IMR-90 (cell line): ENCODE measurements around the gene TSPAN4. TPM values are rescaled to one million over a fixed set of nuclear protein-coding genes. Genes with fewer than 3 reads are reported as not detected.

Experiments used
- ATAC-seq: fragments of 200-7000 bp; cut with Tn5 transposase; 2 replicates; pipeline ENCODE4 v1.9.1; 2020; ENCODE audit warnings: low read depth, mild to moderate bottlenecking, moderate library complexity
- BruUV-seq: library from RNA; stranded (reverse); fragments of 400-500 nt; replicated peaks from 2 replicates; lab custom pipeline; 2021; lab: Mats Ljungman, UMichigan
- CTCF ChIA-PET: fragments of 300-600 bp; formaldehyde crosslinking; extraction: SDS; loops from one replicate; lab custom pipeline; 2021; ENCODE audit warnings: antibody characterized with exemption; lab: Yijun Ruan, JAX
- POLR2A ChIA-PET: fragments of 300-600 bp; sonication (Branson Sonifier 250); formaldehyde crosslinking; loops from one replicate; lab custom pipeline; 2022; ENCODE audit warnings: antibody characterized with exemption; ENCODE audit not compliant: unreplicated experiment; lab: Charles Lee
- DNase-seq: peaks from one replicate; pipeline ENCODE4 v3.0.0; 2013
- H2AFZ ChIP-seq: replicated peaks from 2 replicates; pipeline ENCODE3; 2013; ENCODE audit warnings: low read length, mild to moderate bottlenecking; ENCODE audit not compliant: poor library complexity
- H2AK5ac ChIP-seq: 2 replicates; pipeline ENCODE4 v1.6.1; 2013; ENCODE audit warnings: low read depth, low read length, inconsistent platforms
- H2AK9ac ChIP-seq: replicated peaks from 2 replicates; pipeline ENCODE3; 2013; ENCODE audit warnings: mild to moderate bottlenecking, low read depth, low read length, moderate library complexity; ENCODE audit not compliant: poor library complexity
- H2BK120ac ChIP-seq: 2 replicates; pipeline ENCODE4 v1.6.1; 2013; ENCODE audit warnings: low read depth, low read length, inconsistent platforms
- H2BK15ac ChIP-seq: 3 replicates; pipeline ENCODE4 v1.6.1; 2013; ENCODE audit warnings: low read depth, low read length, inconsistent platforms
- H2BK20ac ChIP-seq: 2 replicates; pipeline ENCODE4 v1.6.1; 2013; ENCODE audit warnings: low read depth, mild to moderate bottlenecking, inconsistent platforms, low read length, moderate library complexity
- H2BK5ac ChIP-seq: 2 replicates; pipeline ENCODE4 v1.6.1; 2013; ENCODE audit warnings: mild to moderate bottlenecking, low read depth, low read length, inconsistent platforms; ENCODE audit not compliant: poor library complexity, severe bottlenecking
- H3K14ac ChIP-seq: replicated peaks from 2 replicates; pipeline ENCODE4 v1.6.1; 2013; ENCODE audit warnings: low read depth, low read length, inconsistent platforms
- H3K18ac ChIP-seq: 2 replicates; pipeline ENCODE4 v1.6.1; 2013; ENCODE audit warnings: low read depth, low read length, control low read depth
- H3K23ac ChIP-seq: 2 replicates; pipeline ENCODE4 v1.6.1; 2013; ENCODE audit warnings: low read depth, low read length, inconsistent platforms
- H3K27ac ChIP-seq: 2 replicates; pipeline ENCODE4 v1.5.1; 2013; ENCODE audit warnings: mild to moderate bottlenecking, control low read depth, low read length; ENCODE audit not compliant: insufficient read depth
- H3K27me3 ChIP-seq: 2 replicates; pipeline ENCODE4 v1.6.1; 2013; ENCODE audit warnings: low read length; ENCODE audit not compliant: control insufficient read depth, insufficient read depth
- H3K36me3 ChIP-seq: 2 replicates; pipeline ENCODE4 v1.6.1; 2013; ENCODE audit warnings: low read length, mixed read lengths; ENCODE audit not compliant: control insufficient read depth, insufficient read depth
- H3K4ac ChIP-seq: 2 replicates; pipeline ENCODE4 v1.6.1; 2013; ENCODE audit warnings: low read depth, low read length, inconsistent platforms
- H3K4me1 ChIP-seq: 2 replicates; pipeline ENCODE4 v1.6.1; 2013; ENCODE audit warnings: low read length, mixed read lengths; ENCODE audit not compliant: control insufficient read depth, insufficient read depth
- H3K4me2 ChIP-seq: 2 replicates; pipeline ENCODE4 v1.6.1; 2013; ENCODE audit warnings: low read depth, mild to moderate bottlenecking, control low read depth, low read length, moderate library complexity
- H3K4me3 ChIP-seq: 2 replicates; pipeline ENCODE4 v1.5.1; 2013; ENCODE audit warnings: low read depth, mild to moderate bottlenecking, control low read depth, low read length, moderate library complexity; ENCODE audit not compliant: insufficient read depth
- H3K56ac ChIP-seq: 2 replicates; pipeline ENCODE4 v1.6.1; 2013; ENCODE audit warnings: low read length, inconsistent platforms; ENCODE audit not compliant: insufficient read depth; ENCODE audit errors: extremely low read depth
- H3K79me1 ChIP-seq, 2 experiments: 2 replicates each; pipeline ENCODE4 v1.6.1; 2013; ENCODE audit warnings: low read length in 2 of 2, inconsistent platforms in 1 of 2, low read depth in 1 of 2
- H3K9ac ChIP-seq: 2 replicates; pipeline ENCODE4 v1.6.1; 2013; ENCODE audit warnings: low read depth, low read length, control low read depth
- H3K9me1 ChIP-seq: 2 replicates; pipeline ENCODE4 v1.6.1; 2013; ENCODE audit warnings: low read length, inconsistent platforms; ENCODE audit not compliant: insufficient read depth
- H3K9me3 ChIP-seq: 2 replicates; pipeline ENCODE4 v1.6.1; 2013; ENCODE audit warnings: low read length; ENCODE audit not compliant: control insufficient read depth, insufficient read depth
- H4K20me1 ChIP-seq: 2 replicates; pipeline ENCODE4 v1.6.1; 2013; ENCODE audit warnings: low read length, inconsistent platforms; ENCODE audit not compliant: insufficient read depth
- H4K5ac ChIP-seq: 2 replicates; pipeline ENCODE4 v1.6.1; 2013; ENCODE audit warnings: mild to moderate bottlenecking, low read depth, low read length, control low read depth
- H4K8ac ChIP-seq, 2 experiments: 2 replicates each; pipeline ENCODE4 v1.6.1; 2013; ENCODE audit warnings: low read depth in 2 of 2, low read length in 2 of 2, control low read depth in 1 of 2, inconsistent platforms in 1 of 2
- H4K91ac ChIP-seq: 2 replicates; pipeline ENCODE4 v1.6.1; 2013; ENCODE audit warnings: low read depth, low read length, inconsistent platforms; ENCODE audit not compliant: insufficient read depth
- BHLHE40 ChIP-seq: fragments of 150-350 bp; IDR thresholded peaks from 2 replicates; pipeline ENCODE4 v1.6.1; 2016; ENCODE audit warnings: mild to moderate bottlenecking, low read depth, low read length
- CEBPB ChIP-seq: IDR thresholded peaks from 2 replicates; pipeline ENCODE4 v1.6.1; 2012; ENCODE audit warnings: low read depth, low read length, improper control_type of control experiment
- CHD1 ChIP-seq: IDR thresholded peaks from 2 replicates; pipeline ENCODE4 v1.6.1; 2012; ENCODE audit warnings: low read depth, low read length, improper control_type of control experiment
- CTCF ChIP-seq: conservative IDR thresholded peaks from 2 replicates; pipeline ENCODE4 v1.5.1; 2012; ENCODE audit warnings: mild to moderate bottlenecking, low read depth, low read length, improper control_type of control experiment
- ELK1 ChIP-seq: fragments of 150-350 bp; IDR thresholded peaks from 2 replicates; pipeline ENCODE4 v1.6.1; 2016; ENCODE audit warnings: low read depth, mild to moderate bottlenecking, low read length, moderate library complexity, borderline replicate concordance
- FOS ChIP-seq: fragments of 150-350 bp; IDR thresholded peaks from 2 replicates; pipeline ENCODE4 v1.6.1; 2016; ENCODE audit warnings: low read depth, low read length
- MAFK ChIP-seq: IDR thresholded peaks from 2 replicates; pipeline ENCODE4 v1.6.1; 2012; ENCODE audit warnings: low read depth, low read length, improper control_type of control experiment
- MAZ ChIP-seq: IDR thresholded peaks from 2 replicates; pipeline ENCODE4 v1.6.1; 2012; ENCODE audit warnings: low read depth, mild to moderate bottlenecking, low read length, improper control_type of control experiment, moderate library complexity, borderline replicate concordance
- MXI1 ChIP-seq: IDR thresholded peaks from 2 replicates; pipeline ENCODE4 v1.6.1; 2012; ENCODE audit warnings: low read depth, mild to moderate bottlenecking, low read length, moderate library complexity, borderline replicate concordance
- NFE2L2 ChIP-seq: fragments of 150-350 bp; IDR thresholded peaks from 2 replicates; pipeline ENCODE4 v1.6.1; 2016; ENCODE audit warnings: low read depth, mild to moderate bottlenecking, low read length
- POLR2A ChIP-seq: IDR thresholded peaks from 2 replicates; pipeline ENCODE4 v1.6.1; 2012; ENCODE audit warnings: mild to moderate bottlenecking, low read depth, low read length
- RAD21 ChIP-seq: IDR thresholded peaks from 2 replicates; pipeline ENCODE4 v1.6.1; 2012; ENCODE audit warnings: low read length, improper control_type of control experiment
- RCOR1 ChIP-seq: IDR thresholded peaks from 2 replicates; pipeline ENCODE4 v1.6.1; 2012; ENCODE audit warnings: mild to moderate bottlenecking, low read length, improper control_type of control experiment; ENCODE audit not compliant: insufficient replicate concordance
- RFX5 ChIP-seq: IDR thresholded peaks from 2 replicates; pipeline ENCODE4 v1.8.0; 2012; ENCODE audit warnings: low read depth, mild to moderate bottlenecking, low read length, moderate library complexity
- SMC3 ChIP-seq: fragments of 150-350 bp; IDR thresholded peaks from 2 replicates; pipeline ENCODE4 v1.6.1; 2016; ENCODE audit warnings: low read depth, mild to moderate bottlenecking, antibody characterized with exemption, low read length, moderate library complexity
- WGBS, 2 experiments: methylation state at CpG; one replicate each; pipeline versions ENCODE4 v1.1.5 to v1.1.7; 2013; ENCODE audit warnings: missing lambda C conversion rate in 2 of 2; ENCODE audit not compliant: insufficient read length in 1 of 2; ENCODE audit errors: extremely low coverage in 2 of 2; 5-methylcytosine and 5-hydroxymethylcytosine counted together
- dilution Hi-C: fragments of 300-500 bp; cut with HindIII; formaldehyde crosslinking; loops from one replicate; pipeline ENCODE4 v1.14.3; 2018; ENCODE audit warnings: low sequenced_read_pairs; ENCODE audit not compliant: unreplicated experiment
- in situ Hi-C: fragments of 300-500 bp; cut with MboI; formaldehyde crosslinking; loops from 3 replicates; pipeline ENCODE4 v1.14.3; 2019; ENCODE audit warnings: low sequenced_read_pairs, inconsistent platforms, mixed read lengths
- intact Hi-C: fragments of 100-400 bp; cut with micrococcal nuclease; formaldehyde crosslinking; loops from 2 replicates; pipeline ENCODE4 v1.10.0; 2022
- polyA plus RNA-seq, 3 experiments: library from polyadenylated mRNA; depleted of rRNA; stranded (reverse); fragments of >200 nt; gene quantifications; 2 replicates each; pipeline ENCODE4 v1.2.3, GENCODE V29; 2012; ENCODE audit warnings: low replicate concordance in 1 of 3
- total RNA-seq: library from RNA; depleted of rRNA; stranded (reverse); fragments of >200 nt; gene quantifications from 2 replicates; pipeline ENCODE4 v1.2.3, GENCODE V29; 2012
- TF ChIP-seq, protein P1 (sequence below): fragments of 150-350 bp; IDR thresholded peaks from 2 replicates; pipeline ENCODE4 v1.6.1; 2017; ENCODE audit warnings: mild to moderate bottlenecking, antibody characterized with exemption, low read length, low read depth

TSPAN4 gene
- total and polyA plus RNA-seq, 2 of the 4 experiments (the other 2 are of a cell fraction): 161 to 293 TPM

GRCh38 chr11:858762-859339, 16.2 kb downstream of the TSPAN4 start:
- in situ Hi-C loops (no loop called here), dilution Hi-C loops (no loop called here), intact Hi-C loops (no loop called here)
- DNase-seq: no peak
- Histone ChIP-seq H4K20me1 (peaks cover 75% of the 10 kb centered on the region), H3K4ac (no peak overlapping the region), H3K9ac (no peak overlapping the region), H2AK9ac (no peak overlapping the region), H3K27ac (no peak overlapping the region), H3K23ac (no peak overlapping the region), H2BK5ac (no peak overlapping the region), H4K5ac (no peak overlapping the region), H2BK120ac (no peak overlapping the region), H2BK15ac (no peak overlapping the region), H3K36me3 (peaks cover 29% of the 10 kb centered on the region), H3K4me2 (no peak overlapping the region; the same call in 1 of the 2 replicates), H2AFZ (no peak overlapping the region), H3K9me1 (peaks cover 3% of the 10 kb centered on the region; the same call in 1 of the 2 replicates), H3K18ac (no peak overlapping the region), H3K4me1 (peaks cover 12% of the 10 kb centered on the region), H2AK5ac (no peak overlapping the region), H3K27me3 (no peaks in the 10 kb centered on the region), H4K8ac (no peak overlapping the region), H3K14ac (no peak overlapping the region), H3K9me3 (no peaks in the 10 kb centered on the region), H3K56ac (no peak overlapping the region), H3K4me3 (no peak overlapping the region), H2BK20ac (no peak overlapping the region), H4K91ac (no peak overlapping the region), H3K79me1 (peaks cover 24 to 84% of the 10 kb centered on the region in 2 experiments)
- ChIA-PET POLR2A (no interaction called here), CTCF (no interaction called here)
- ATAC-seq: no peak
- 93% methylated on average over 14 of the region's 37 CpGs; no CpG with 5 or more reads in 1 of the 2 experiments for WGBS, 2 experiments
- BruUV-seq: no TSS peak
- TF ChIP-seq BHLHE40: no peak
- TF ChIP-seq ELK1: no peak
- TF ChIP-seq SMC3: no peak
- no peak for TF ChIP-seq RAD21
- no peak for TF ChIP-seq POLR2A
- no peak for TF ChIP-seq MAZ
- no peak for TF ChIP-seq CHD1
- no peak for TF ChIP-seq NFE2L2
- TF ChIP-seq FOS: no peak
- TF ChIP-seq CTCF: no peak
- no peak for TF ChIP-seq RCOR1
- TF ChIP-seq, protein P1, sequence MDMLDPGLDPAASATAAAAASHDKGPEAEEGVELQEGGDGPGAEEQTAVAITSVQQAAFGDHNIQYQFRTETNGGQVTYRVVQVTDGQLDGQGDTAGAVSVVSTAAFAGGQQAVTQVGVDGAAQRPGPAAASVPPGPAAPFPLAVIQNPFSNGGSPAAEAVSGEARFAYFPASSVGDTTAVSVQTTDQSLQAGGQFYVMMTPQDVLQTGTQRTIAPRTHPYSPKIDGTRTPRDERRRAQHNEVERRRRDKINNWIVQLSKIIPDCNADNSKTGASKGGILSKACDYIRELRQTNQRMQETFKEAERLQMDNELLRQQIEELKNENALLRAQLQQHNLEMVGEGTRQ: no peak
- no peak for TF ChIP-seq RFX5
- no peak for TF ChIP-seq MXI1
- no peak for TF ChIP-seq MAFK
- TF ChIP-seq CEBPB: no peak
